ENCODE data around the gene PTPN21. TPM values are rescaled to one million over a fixed set of nuclear protein-coding genes. Genes with fewer than 3 reads are reported as not detected.

The PTPN21 gene
- total RNA-seq, 4 donors from 2014 or later, result 39.5 to 76.9 (median 64.0) TPM

DNA sequence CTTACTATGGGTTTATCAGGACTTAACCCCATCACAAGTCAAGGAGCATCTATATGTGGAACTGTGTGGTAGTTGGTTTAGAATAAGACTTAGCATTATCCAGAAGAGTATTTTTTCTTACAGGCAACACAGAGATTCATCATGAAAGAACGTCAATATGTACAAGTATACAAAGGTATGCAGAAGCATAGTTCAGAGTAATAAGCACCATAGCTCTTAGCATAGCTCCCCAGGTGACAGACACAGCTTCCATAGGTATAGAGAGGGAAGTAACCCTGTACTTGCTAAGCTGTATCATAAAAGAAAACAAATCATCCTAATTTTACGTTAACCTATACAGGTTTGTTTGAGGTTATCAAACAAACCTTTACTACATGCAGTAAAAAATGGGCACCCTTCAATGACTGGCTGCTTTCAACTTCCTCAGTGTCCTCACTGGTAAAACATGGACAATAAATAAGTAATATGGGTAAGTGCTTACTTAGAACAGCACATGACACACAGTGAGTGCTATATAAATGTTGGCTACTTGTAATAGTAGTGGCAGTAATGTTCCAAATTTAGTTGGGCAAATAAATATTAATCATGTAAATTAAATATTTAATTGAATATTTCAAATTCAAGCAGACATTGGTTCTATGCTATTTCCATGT is 50.9 kb downstream of the PTPN21 start:
- TF ChIP-seq POLR2A (IDR thresholded peaks at IDR 0.05), result no peak
- TF ChIP-seq, protein P1, sequence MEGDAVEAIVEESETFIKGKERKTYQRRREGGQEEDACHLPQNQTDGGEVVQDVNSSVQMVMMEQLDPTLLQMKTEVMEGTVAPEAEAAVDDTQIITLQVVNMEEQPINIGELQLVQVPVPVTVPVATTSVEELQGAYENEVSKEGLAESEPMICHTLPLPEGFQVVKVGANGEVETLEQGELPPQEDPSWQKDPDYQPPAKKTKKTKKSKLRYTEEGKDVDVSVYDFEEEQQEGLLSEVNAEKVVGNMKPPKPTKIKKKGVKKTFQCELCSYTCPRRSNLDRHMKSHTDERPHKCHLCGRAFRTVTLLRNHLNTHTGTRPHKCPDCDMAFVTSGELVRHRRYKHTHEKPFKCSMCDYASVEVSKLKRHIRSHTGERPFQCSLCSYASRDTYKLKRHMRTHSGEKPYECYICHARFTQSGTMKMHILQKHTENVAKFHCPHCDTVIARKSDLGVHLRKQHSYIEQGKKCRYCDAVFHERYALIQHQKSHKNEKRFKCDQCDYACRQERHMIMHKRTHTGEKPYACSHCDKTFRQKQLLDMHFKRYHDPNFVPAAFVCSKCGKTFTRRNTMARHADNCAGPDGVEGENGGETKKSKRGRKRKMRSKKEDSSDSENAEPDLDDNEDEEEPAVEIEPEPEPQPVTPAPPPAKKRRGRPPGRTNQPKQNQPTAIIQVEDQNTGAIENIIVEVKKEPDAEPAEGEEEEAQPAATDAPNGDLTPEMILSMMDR (IDR thresholded peaks at IDR 0.05), result no peak
- H3K4me3 ChIP-seq (ENCODE audit: low read depth, poor library complexity, severe bottlenecking), result no peak overlapping the region
- 88 to 96% methylated on average over 2 of the region's 2 CpGs for WGBS, 2 donors
- DNase-seq (ENCODE audit: low spot score in 2 of 2), result no peak
- intact Hi-C loops (cut with DNase I; ENCODE audit: low total_unique reads), result no loop called here

GRCh38 chr14:88502740-88503139 is 52.1 kb downstream of the PTPN21 start:
- TF ChIP-seq, protein P1 (IDR thresholded peaks at IDR 0.05), result no peak
- no peak for TF ChIP-seq POLR2A (IDR thresholded peaks at IDR 0.05)
- H3K4me3 ChIP-seq (ENCODE audit: low read depth, poor library complexity, severe bottlenecking), result no peak overlapping the region
- 81 to 85% methylated on average over 4 of the region's 4 CpGs for WGBS, 2 donors
- intact Hi-C loops (cut with DNase I; ENCODE audit: low total_unique reads), result no loop called here
- DNase-seq (ENCODE audit: low spot score in 2 of 2), result no peak

DNA sequence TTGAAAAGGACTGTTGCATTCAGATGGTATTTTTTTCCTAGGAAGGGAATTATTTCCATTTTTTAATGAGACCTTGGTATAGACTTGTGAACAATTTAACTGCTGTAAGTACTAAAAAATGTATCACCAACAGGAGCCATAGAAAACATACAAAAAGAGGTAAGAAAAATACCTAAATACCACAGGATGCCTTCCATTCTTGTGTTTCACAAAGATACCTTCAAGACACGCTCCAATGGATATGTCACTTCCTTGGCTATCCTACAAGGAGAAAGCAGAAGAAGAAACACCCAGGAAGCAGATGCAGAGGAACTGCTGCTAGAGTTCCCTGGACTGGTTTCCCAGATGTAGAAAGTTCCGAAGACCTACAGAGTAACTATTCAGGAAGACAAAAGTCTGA is 54.2 kb downstream of the PTPN21 start:
- TF ChIP-seq, protein P1 (IDR thresholded peaks at IDR 0.05), result no peak
- no peak for TF ChIP-seq POLR2A (IDR thresholded peaks at IDR 0.05)
- intact Hi-C loops (cut with DNase I; ENCODE audit: low total_unique reads), result no loop called here
- 84 to 93% methylated on average over 2 of the region's 2 CpGs for WGBS, 2 donors
- no peak for DNase-seq (ENCODE audit: low spot score in 2 of 2)
- no peak overlapping the region for H3K4me3 ChIP-seq (ENCODE audit: low read depth, poor library complexity, severe bottlenecking)

DNA sequence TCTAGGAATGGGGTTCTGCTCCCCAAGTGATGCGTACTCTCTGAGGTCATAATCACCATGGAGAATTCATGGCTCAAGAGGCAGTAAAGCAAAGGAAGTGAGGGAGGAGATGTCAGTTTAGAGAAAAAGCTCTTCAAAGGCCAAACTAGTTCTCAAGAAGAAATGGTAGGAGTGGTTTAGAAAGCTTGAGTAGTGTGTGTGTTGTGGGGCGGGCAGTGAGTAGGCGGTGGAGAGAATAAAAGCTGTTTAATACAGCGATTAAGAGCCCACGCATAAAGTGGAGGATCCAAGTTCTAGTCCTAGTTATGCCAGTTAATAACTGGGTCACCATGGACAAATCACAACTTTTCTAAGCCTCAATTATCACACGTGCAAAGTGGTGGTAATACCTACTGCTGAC is 55.6 kb downstream of the PTPN21 start:
- H3K4me3 ChIP-seq (ENCODE audit: low read depth, poor library complexity, severe bottlenecking), result no peak overlapping the region
- 83 to 87% methylated on average over 6 of the region's 6 CpGs for WGBS, 2 donors
- no peak for DNase-seq (ENCODE audit: low spot score in 2 of 2)
- intact Hi-C loops (cut with DNase I; ENCODE audit: low total_unique reads), result no loop called here
- no peak for TF ChIP-seq POLR2A (IDR thresholded peaks at IDR 0.05)
- TF ChIP-seq, protein P1 (IDR thresholded peaks at IDR 0.05), result no peak

GRCh38 chr14:88496414-88496813 is 58.4 kb downstream of the PTPN21 start:
- 93% methylated on average over 3 of the region's 3 CpGs for WGBS, 2 donors
- no peak overlapping the region for H3K4me3 ChIP-seq (ENCODE audit: low read depth, poor library complexity, severe bottlenecking)

More at GRCh38 chr14:88496414-88496813, 58.4 kb downstream of the PTPN21 start:
- intact Hi-C loops (cut with DNase I; ENCODE audit: low total_unique reads), result no loop called here
- no peak for DNase-seq (ENCODE audit: low spot score in 2 of 2)
- TF ChIP-seq, protein P1 (IDR thresholded peaks at IDR 0.05), result no peak
- no peak for TF ChIP-seq POLR2A (IDR thresholded peaks at IDR 0.05)
